DMS79 (cell line): ENCODE data around the gene SPATA12.
A peak's percentile ranks its signal among the peaks of the same experiment; 100 is the strongest.

Source experiments
- DNase-seq: peaks from one replicate; lab custom pipeline; 2025; lab: John Stamatoyannopoulos, UW

The SPATA12 gene

DNA sequence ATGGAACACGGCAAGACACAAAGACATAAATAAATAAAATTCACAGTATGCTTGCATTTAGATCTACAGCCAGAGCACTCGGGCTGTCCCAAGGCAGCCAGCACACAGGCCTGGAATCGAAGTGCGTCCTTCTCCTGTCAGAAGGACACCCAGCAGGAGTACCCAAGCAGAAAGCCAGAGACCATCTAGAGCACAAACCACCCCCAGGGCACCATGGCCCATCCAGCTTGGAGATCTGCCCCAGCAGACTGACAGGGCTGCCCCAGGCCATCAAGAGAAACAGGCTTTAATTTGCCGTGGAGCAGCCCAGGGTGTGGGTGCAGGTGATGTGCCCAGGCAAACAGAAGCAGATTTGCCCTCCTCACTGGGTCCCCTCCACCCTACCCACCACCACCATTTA, 7.8 kb upstream of the SPATA12 start:
- no peak for DNase-seq

- DNase-seq = no peak
Observed at GRCh38 chr3:57053122-57053521, 7.3 kb upstream of the SPATA12 start.

- DNase-seq = no peak
Observed at GRCh38 chr3:57057351-57057750, 3.1 kb upstream of the SPATA12 start.

DNA sequence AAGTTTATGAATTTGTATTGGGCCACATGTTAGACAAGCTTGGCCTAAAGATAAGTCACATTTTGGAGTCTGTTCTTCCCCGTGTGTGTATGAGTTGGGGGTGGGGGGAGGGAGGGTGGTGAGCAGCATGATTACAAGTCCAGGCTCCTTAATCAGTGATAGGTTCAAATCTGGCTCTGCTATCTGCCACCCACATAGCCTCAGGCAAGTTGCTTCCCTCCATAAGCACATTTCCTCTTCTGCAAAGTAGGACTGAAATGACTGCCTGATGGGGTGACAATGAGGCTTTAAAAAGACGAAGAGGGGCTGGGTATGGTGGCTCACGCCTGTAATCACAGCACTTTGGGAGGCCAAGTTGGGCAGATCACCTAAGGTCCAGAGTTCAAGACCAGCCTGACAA, 1.1 kb upstream of the SPATA12 start:
- DNase-seq = no peak

GRCh38 chr3:57061556-57061955, 1.1 kb downstream of the SPATA12 start:
- no peak for DNase-seq

DNA sequence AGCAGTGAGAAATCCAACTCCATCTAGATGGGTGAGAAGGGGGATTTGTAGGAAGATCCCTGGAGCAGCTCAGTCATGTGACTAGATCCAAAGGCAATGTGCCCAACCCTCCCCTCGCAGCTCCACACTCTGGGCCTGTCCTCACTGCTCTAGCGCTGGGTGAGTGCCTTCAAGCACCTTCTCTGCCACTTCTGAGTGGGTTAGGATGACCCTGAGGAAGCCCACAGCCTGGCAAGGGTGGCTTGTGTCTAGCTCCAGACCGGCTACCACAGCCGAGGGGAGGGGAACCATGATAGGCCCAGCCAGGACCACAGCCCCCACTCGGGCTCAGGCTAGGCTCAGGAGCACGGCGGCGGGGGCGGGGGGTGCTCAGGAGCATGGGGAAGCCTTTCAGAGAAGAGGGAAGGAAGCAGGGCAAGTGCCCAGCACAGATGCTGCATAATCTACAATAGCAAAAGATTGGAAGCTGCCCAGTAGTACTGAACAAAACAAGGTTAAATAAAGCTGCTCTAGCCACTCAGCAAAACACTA, 1.7 kb downstream of the SPATA12 start:
- DNase-seq = peak; percentile 34

DNA sequence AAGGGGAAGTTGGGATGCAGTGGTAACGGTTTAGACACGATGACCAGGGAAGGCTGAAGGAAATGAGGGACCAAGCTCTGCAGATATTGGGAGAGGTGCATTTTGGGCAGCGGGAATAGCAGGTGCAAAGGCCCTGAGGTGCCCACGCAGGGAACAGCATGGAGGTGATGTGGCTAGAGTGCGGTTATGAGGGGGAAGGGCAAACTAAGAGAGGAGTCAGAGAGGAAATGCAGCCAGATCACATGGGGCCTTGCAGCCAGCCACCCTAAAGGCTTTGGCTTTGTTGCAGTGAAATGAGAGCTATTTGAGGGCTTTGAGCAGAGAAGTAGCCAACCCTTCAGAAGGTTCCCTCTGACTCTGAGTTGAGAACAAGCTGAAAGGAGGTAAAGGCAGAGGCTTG, 2.6 kb downstream of the SPATA12 start:
- no peak for DNase-seq

- DNase-seq = no peak
Observed at GRCh38 chr3:57064001-57064400, 3.5 kb downstream of the SPATA12 start.

- no peak for DNase-seq
Observed at GRCh38 chr3:57064572-57064971, 4.1 kb downstream of the SPATA12 start.

DNA sequence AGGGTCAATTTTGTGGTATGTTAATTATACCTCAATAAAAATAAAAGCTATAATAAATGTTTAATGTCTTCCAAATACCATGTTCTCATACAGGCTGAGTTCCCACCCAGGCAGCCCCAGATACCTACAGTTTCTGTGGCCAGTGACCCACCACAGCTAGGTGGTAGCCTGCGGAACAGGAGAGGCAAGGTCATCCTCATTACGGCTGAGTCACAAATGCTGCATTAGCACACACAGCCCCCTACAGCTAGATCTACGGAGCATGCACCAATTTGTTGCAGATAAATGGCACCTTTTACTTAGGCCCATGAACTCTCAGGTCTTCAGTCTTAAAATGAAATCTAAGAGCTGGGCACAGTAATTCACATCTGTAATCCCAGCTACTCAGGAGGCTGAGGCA, 5.1 kb downstream of the SPATA12 start:
- DNase-seq = no peak

DNA sequence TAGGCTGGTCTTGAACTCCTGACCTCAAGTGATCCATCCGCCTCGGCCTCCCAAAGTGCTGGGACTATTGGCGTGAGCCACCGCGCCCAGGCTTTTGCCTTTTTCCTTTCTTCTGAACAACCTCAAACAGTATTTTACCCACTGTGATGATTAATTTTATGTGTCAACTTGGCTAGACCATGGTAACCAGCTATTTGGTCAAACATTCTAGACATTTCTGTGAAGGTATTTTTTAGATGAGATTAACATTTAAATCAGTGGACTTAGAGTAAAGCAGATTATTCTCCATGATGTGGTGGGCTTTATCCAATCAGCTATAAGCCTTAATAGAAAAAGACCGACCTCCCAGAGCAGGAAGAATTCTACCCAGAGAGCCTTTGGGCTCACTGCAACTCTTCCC, 6.0 kb downstream of the SPATA12 start:
- no peak for DNase-seq

DNA sequence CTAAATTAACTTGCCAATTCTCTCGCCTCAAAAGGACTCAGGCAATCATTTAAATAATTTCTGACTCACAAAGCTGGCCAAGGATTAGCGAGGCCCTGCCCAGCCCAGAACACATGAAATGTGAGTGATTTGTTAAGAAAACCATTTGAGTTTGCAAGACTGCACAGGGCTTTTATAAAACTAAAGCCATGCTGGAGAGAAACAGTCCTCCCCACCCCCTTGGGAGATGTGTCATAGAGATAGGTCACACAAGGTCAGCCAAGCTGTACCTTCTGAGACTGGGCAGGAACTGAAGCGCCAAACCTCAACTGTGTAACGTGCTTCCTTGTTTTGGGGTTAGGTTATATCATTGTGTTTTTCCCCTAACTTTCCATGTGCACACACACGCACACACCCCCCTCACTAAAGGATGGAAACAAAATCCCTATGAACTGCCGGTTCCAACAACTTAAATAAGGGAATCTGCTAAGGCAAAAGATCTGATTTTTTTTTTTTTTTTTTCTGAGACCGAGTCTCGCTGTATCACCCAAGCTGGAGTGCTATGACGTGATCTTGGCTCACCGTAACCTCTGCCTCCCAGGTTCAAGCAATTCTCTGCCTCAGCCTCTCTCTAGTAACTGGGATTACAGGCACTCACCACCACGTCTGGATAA, 8.1 kb downstream of the SPATA12 start:
- no peak for DNase-seq

DNA sequence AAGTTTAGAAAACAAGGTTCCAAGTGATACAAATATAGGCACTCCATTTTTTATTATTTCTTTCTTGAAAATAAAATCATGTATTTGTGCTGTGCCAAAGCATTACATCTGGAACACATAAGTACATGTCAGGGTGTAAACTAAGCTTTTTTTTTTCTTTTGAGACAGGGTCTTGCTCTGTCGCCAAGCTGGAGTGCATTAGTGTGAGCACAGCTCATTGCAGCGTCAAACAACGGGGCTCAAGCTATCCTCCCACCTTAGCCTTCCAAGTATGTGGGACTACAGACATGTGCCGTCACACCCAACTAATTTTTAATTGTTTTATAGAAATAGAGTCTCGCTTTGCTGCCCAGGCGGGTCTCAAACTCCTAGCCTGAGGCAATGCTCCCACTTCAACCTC, 9.0 kb downstream of the SPATA12 start:
- DNase-seq = no peak

GRCh38 chr3:57073628-57074027, 13.2 kb downstream of the SPATA12 start:
- no peak for DNase-seq

GRCh38 chr3:57074135-57074534, 13.7 kb downstream of the SPATA12 start:
- DNase-seq = no peak

DNA sequence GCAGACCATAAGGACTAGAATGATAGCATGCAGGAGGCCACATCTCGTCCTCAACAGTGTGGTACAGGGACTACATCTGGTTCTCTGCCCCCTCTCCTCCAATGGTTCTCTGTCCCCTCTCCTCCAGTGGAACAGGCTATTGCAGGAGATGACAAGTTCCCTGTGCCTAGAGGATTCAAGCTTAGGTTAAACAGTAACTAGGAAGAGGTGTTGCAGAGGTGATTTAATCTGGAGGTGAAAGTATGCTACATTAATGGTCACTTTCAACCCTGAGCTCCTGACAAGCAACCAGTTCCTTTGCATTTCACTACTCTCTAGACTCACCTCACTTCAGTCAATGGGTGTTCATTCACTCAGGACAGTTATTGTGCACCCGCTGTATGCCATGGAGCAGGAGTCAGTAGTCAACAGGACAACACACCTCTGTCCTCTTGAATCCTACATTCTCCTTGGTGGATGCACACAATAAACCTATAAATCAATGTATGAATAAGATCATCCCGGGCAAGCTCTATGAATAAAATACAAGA, 16.0 kb downstream of the SPATA12 start:
- DNase-seq = no peak

DNA sequence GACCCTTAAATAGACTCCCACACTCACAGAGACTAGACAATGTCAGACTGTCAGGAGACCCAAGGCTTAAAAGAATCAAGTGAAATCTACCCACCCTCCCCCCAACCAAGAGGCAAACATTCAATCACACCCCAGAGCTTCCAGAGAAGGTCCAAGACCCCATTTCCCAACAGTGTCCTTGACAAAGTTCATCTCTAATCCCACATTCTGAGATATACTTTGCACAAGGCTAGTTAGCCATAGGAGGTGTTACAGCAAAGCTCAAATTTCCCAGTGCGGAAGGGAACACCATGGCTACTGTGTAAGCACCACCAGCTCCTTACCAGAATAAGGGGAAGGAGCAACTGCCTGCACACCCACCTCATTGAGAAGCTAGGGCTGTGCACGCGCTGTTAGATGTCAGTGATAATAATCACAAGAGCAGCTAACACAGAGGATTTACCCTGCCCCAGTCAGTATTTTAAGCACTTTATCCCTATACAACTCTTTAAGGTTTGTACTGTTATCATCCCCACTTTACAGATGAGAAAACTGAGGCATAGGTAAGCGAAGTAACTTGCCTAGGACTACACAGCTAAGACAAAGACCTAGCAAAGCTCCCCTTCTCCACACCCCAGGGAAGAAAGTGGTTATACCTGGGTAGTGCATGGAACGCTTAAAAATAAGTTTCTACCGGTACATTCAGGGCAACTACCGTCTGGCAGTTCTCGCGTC, 17.3 kb downstream of the SPATA12 start:
- DNase-seq = no peak

GRCh38 chr3:57078344-57078634, 17.8 kb downstream of the SPATA12 start:
- peak; percentile 48 for DNase-seq

DNA sequence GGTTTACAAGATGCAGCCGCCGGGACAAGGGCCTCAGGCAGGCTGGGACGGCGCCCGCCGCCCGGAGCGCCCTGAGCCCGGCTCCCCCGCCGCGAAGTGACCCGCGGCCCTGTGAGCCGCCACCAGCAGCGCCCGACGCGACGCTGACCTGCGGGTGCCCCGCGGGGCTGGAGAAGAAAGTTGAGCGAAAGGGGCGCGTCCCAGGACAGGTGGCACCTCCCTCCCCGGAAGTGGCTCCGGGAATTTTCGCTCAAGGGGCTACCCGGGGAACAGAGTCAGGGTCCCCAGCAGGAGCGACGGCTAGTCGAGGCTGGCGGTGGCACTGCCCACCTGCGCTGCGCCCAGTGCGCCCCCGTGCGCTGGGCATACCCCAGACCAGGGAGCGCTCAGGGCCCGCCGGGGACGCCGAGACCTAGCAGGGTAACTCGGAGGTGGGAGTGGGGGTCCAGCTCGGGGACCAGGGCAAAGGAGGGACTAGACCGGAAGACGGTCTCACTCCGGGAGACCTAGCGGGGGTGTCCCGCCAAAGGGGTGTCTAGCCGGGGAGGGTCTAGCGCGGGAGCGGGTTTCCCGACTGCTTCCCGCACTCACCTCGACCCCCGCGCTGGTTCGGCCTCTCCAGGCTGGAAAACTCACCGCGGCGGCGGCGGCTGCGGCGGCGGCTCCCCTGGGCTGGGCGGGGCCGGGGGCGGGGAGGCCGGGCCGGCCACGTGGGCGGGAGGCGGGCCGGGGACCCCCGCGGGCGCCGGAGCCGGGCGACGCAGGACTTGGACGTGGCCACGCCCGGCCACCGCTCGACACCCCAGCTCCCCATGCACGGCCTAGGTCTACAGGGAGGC, 18.4 kb downstream of the SPATA12 start:
- DNase-seq = no peak

- no peak for DNase-seq
Observed at GRCh38 chr3:57079474-57079831, 19.0 kb downstream of the SPATA12 start.

DNA sequence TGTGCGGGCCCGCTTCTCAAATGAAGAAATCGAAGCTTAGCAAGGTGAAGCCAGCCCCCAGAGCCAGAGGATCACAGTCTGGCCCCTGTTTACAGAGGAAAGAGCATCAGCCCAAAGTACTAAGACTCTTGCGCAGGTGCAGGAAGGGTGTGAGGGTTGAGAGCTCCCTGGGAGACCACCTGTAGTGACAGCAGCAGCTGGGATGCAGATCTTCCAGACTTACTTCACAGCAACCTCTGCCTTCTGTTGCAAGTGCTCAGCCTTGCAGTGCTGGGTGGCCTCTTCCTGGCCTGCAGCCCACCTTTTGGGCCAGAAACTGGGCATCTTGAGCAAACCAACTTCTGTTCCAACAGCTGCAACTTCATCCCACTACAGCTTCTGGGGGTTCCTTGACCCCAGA, 19.7 kb downstream of the SPATA12 start:
- peak; percentile 5 for DNase-seq

GRCh38 chr3:57081173-57081572, 20.7 kb downstream of the SPATA12 start:
- no peak for DNase-seq

DNA sequence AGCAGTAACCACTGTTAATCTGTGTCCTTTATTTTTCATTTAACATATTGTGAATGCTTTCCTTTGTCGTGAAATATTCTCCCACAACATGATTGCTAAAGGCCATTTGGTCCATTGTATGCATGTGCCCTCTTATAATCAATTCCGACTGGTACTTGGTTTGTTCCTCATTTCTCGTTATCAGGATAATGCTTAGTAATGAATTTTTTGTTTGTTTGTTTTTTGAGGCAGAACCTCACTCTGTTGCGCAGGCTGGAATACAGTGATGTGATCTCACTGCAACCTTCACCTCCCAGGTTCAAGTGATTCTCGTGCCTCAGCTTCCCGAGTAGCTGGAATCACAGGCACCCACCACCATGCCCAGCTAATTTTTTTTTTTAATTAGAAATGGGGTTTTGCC, 22.0 kb downstream of the SPATA12 start:
- DNase-seq = no peak
